Measurements from ENCODE around the gene BRAF. TPM values are rescaled to one million over a fixed set of nuclear protein-coding genes. Genes with fewer than 3 reads are reported as not detected.

Gene BRAF
- total and polyA plus RNA-seq, 2 of the 8 experiments (the other 6 are each of a cell fraction or from before 2014, with no cell fraction given) = 11.4 to 32.6 TPM

- no peak overlapping the region for H4K91ac ChIP-seq (replicated peaks; ENCODE audit: insufficient read length, low read length)
- no peak overlapping the region for H4K5ac ChIP-seq (ENCODE audit: insufficient read length, low read depth, low read length)
- no peaks in the 10 kb centered on the region for H3K9me3 ChIP-seq (ENCODE audit: insufficient read depth in 2 of 2, low read depth in 1 of 2, low read length in 1 of 2)
- DNase-seq (ENCODE audit: low read depth in 1 of 2, low spot score in 2 of 2) (no peak), FAIRE-seq (no peak)
- no peak overlapping the region for H3K14ac ChIP-seq (ENCODE audit: insufficient read length)
- H3K27me3 ChIP-seq (replicated peaks in 1 of 4; ENCODE audit: control insufficient read depth in 3 of 4, extremely low read depth in 1 of 4, insufficient read depth in 3 of 4, low read length in 3 of 4) = no peaks in the 10 kb centered on the region
- H2BK15ac ChIP-seq (ENCODE audit: low read length) = no peak overlapping the region
- H3K79me1 ChIP-seq (ENCODE audit: low read depth, low read length) = no peaks in the 10 kb centered on the region
- no peak overlapping the region for H3K27ac ChIP-seq (ENCODE audit: low read depth, low read length)
- no peak overlapping the region for H2BK12ac ChIP-seq (ENCODE audit: low read depth, low read length)
- WGBS, 2 experiments (ENCODE audit: extremely low coverage in 1 of 2, insufficient coverage in 1 of 2, insufficient read length in 1 of 2, insufficient replicate concordance in 2 of 2, low coverage in 1 of 2, low lambda C conversion rate in 2 of 2, missing lambda C conversion rate in 1 of 2) = 92% methylated on average over 3 of the region's 3 CpGs; no CpG with 5 or more reads in 1 of the 2 experiments
- H3K23ac ChIP-seq (ENCODE audit: insufficient read length) = no peak overlapping the region
- H3K9ac ChIP-seq (replicated peaks in 1 of 4; ENCODE audit: extremely low read depth in 1 of 4, low read depth in 3 of 4, low read length in 3 of 4) = no peak overlapping the region
- ChIA-PET POLR2A (ENCODE audit: partially characterized antibody) (interaction anchor here (1.5 kb wide), 1 partner anchor 20 kb away, joined by 3 read pairs; no protein-coding TSS in a partner anchor), CTCF (ENCODE audit: partially characterized antibody) (interaction anchor here (0.8 to 2.2 kb wide), 3 partner anchors 17 to 521 kb away, joined by 3 to 8 read pairs (median 6); no protein-coding TSS in a partner anchor)
- H3K23me2 ChIP-seq (ENCODE audit: low read depth, low read length) = no peaks in the 10 kb centered on the region
- no peak overlapping the region for H3K4me3 ChIP-seq (ENCODE audit: extremely low read depth in 1 of 4, insufficient read depth in 2 of 4, low read depth in 3 of 4, low read length in 4 of 4)
- no peak overlapping the region for H3K4me2 ChIP-seq (ENCODE audit: insufficient read depth in 1 of 2, low read depth in 2 of 2, low read length in 2 of 2)
- peaks cover 0 to 5% (median 3%) of the 10 kb centered on the region in 4 experiments; a peak in 5 of 8 replicates for H3K36me3 ChIP-seq (ENCODE audit: control insufficient read depth in 2 of 4, insufficient read depth in 4 of 4, low read length in 3 of 4)
- H2BK5ac ChIP-seq (ENCODE audit: low read depth, low read length) = no peak overlapping the region
- H4K8ac ChIP-seq (ENCODE audit: extremely low read depth, insufficient read depth, low read length) = no peak overlapping the region
- H3K18ac ChIP-seq (ENCODE audit: extremely low read depth, low read length) = no peak overlapping the region
- no peaks in the 10 kb centered on the region for H3K4me1 ChIP-seq (replicated peaks in 1 of 4; ENCODE audit: control insufficient read depth in 3 of 4, insufficient read depth in 4 of 4, low read length in 3 of 4)
- no peak overlapping the region for H3K56ac ChIP-seq (replicated peaks; ENCODE audit: insufficient read length, low read depth, low read length)
- no peak overlapping the region for H2AK5ac ChIP-seq (ENCODE audit: low read depth, low read length)
- no peak overlapping the region for H2AFZ ChIP-seq (ENCODE audit: low read length)
- H2BK120ac ChIP-seq (replicated peaks; ENCODE audit: low read depth, low read length) = no peak overlapping the region
- H3K79me2 ChIP-seq (ENCODE audit: control insufficient read depth in 1 of 2, insufficient read depth in 2 of 2, low read length in 2 of 2) = no peaks in the 10 kb centered on the region
- H2BK20ac ChIP-seq (ENCODE audit: low read length) = no peak overlapping the region
- H3K4ac ChIP-seq (replicated peaks; ENCODE audit: insufficient read length, low read depth, low read length) = no peak overlapping the region
- H4K20me1 ChIP-seq (replicated peaks in 1 of 2; ENCODE audit: control insufficient read depth in 1 of 2, insufficient read depth in 2 of 2, low read length in 2 of 2) = no peaks in the 10 kb centered on the region
- no peak for TF ChIP-seq GTF2F1 (IDR thresholded peaks at IDR 0.05; ENCODE audit: borderline replicate concordance, low read depth, low read length)
- TF ChIP-seq SP4 (IDR thresholded peaks at IDR 0.05; ENCODE audit: low read length) = no peak
- no peak for TF ChIP-seq CBX5 (IDR thresholded peaks at IDR 0.05; ENCODE audit: low read depth, low read length)
- no peak for TF ChIP-seq SIX5 (IDR thresholded peaks at IDR 0.05; ENCODE audit: low read depth, low read length)
- no peak for TF ChIP-seq RAD21 (IDR thresholded peaks at IDR 0.05 in 1 of 2, conservative IDR thresholded peaks at IDR 0.05 in 1 of 2; ENCODE audit: low read depth in 2 of 2, low read length in 2 of 2)
- no peak for TF ChIP-seq SP1 (IDR thresholded peaks at IDR 0.05; ENCODE audit: low read depth, low read length)
- no peak for TF ChIP-seq TAF7 (optimal IDR thresholded peaks at IDR 0.05; ENCODE audit: borderline replicate concordance, low read depth, low read length)
- no peak for TF ChIP-seq RXRA (IDR thresholded peaks at IDR 0.05; ENCODE audit: insufficient read depth, low read depth, low read length)
- TF ChIP-seq POLR2A (IDR thresholded peaks at IDR 0.05; ENCODE audit: control extremely low read depth in 1 of 2, low read depth in 2 of 2, low read length in 2 of 2) = no peak
- TF ChIP-seq ATF2 (IDR thresholded peaks at IDR 0.05; ENCODE audit: low read length) = no peak
- no peak for TF ChIP-seq JUND (IDR thresholded peaks at IDR 0.05; ENCODE audit: low read length)
- no peak for TF ChIP-seq PHF8 (conservative IDR thresholded peaks at IDR 0.05; ENCODE audit: low read depth, low read length)
These were observed 201.2 kb downstream of the BRAF start for GRCh38 chr7:140723574-140723973.
